HepG2 (cell line): Measurements from ENCODE around the gene METTL22. TPM values are rescaled to one million over a fixed set of nuclear protein-coding genes. Genes with fewer than 3 reads are reported as not detected.

ENCODE experiments used
- KLF12 ChIP-seq: sonication (generic); formaldehyde crosslinking; IDR thresholded peaks from 2 replicates; pipeline ENCODE4 v1.4.0; 2020; ENCODE audit warnings: missing genetic modification reagents, borderline replicate concordance
- MLLT10 ChIP-seq: sonication (generic); formaldehyde crosslinking; IDR thresholded peaks from 2 replicates; pipeline ENCODE4 v1.4.0; 2020; ENCODE audit warnings: missing genetic modification reagents
- MLXIP ChIP-seq: sonication (generic); formaldehyde crosslinking; IDR thresholded peaks from 2 replicates; pipeline ENCODE4 v1.9.0; 2021; ENCODE audit warnings: missing genetic modification reagents, borderline replicate concordance
- TCF7L2 ChIP-seq: IDR thresholded peaks from 2 replicates; pipeline ENCODE4 v1.6.1; 2011; ENCODE audit warnings: mild to moderate bottlenecking, low read depth, low read length, moderate library complexity
- ZNF431 ChIP-seq: sonication (generic); formaldehyde crosslinking; IDR thresholded peaks from 2 replicates; pipeline ENCODE4 v1.9.0; 2022; ENCODE audit warnings: missing genetic modification reagents, low read depth, mild to moderate bottlenecking, borderline replicate concordance
- ZSCAN12 ChIP-seq: sonication (generic); formaldehyde crosslinking; IDR thresholded peaks from 2 replicates; pipeline ENCODE4 v1.9.0; 2021; ENCODE audit warnings: mild to moderate bottlenecking, missing genetic modification reagents
- polyA plus RNA-seq, 8 experiments: library from polyadenylated mRNA; depleted of rRNA in 3 of 8; stranded (reverse) in 7 of 8; unstranded in 1 of 8; fragments of >200 nt; fragmentation: Illumina TruSeq in 4 of 8; extraction: Trizol in 4 of 8; gene quantifications; 2 replicates each; pipeline versions ENCODE4 v1.2.1 to v1.2.3, GENCODE V29; 2011 to 2016; ENCODE audit warnings: low read depth in 4 of 8, missing spikeins in 1 of 8, mixed read lengths in 1 of 8; ENCODE audit not compliant: insufficient read depth in 1 of 8
- total RNA-seq, 5 experiments: library from RNA; depleted of rRNA; stranded (reverse); fragments of >200 nt; fragmentation: Illumina TruSeq; extraction: Trizol; gene quantifications; 2 replicates each; pipeline ENCODE4 v1.2.3, GENCODE V29; 2016; ENCODE audit warnings: low read depth in 1 of 5
- TF ChIP-seq, protein P1 (sequence below): sonication (generic); formaldehyde crosslinking; IDR thresholded peaks from 2 replicates; pipeline ENCODE4 v1.5.0; 2020; ENCODE audit warnings: mild to moderate bottlenecking, missing genetic modification reagents, borderline replicate concordance

METTL22 gene
- total and polyA plus RNA-seq, 2 of the 13 experiments (the other 11 are each of a cell fraction or from before 2014, with no cell fraction given), result 36.2 to 94.8 TPM

DNA sequence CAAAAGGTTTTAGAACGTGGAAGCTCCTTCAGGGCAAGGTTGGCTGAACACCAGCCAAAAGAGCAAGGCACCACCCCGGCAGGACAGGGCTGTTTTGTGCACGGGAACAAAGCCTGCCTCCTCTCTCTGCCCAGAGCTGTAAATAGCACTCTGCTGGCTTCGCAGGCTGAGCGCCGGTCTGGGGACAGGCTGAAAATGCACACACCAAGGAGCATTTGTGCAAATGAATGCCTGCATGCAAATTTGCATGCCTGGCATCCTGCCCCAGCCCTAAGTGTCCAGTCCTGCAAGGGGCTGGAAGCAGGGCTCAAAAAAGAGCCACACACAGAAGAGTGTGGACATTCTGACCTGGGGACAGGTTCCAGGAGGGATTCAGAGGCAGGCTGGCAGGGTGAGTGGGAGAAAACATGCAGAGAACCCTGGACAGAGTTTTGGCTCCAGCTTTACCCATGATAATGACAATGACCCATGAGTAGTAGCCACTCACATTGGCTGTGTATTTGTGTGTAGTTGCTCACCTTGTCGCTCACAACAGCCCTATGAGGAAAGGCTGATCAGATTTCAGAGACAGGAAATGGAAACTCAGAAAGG is 64.6 kb downstream of the METTL22 start (continued):
- no peak for TF ChIP-seq MLXIP (CRISPR knock-in tag)
- no peak for TF ChIP-seq ZSCAN12 (CRISPR knock-in tag)
- TF ChIP-seq MLLT10 (CRISPR knock-in tag), result 0 out of 2 replicates have a peak, but pooled peaks have one; percentile 31
- no peak for TF ChIP-seq TCF7L2
- 0 out of 2 replicates have a peak, but pooled peaks have one; percentile 61 for TF ChIP-seq KLF12 (CRISPR knock-in tag)
- TF ChIP-seq, protein P1, sequence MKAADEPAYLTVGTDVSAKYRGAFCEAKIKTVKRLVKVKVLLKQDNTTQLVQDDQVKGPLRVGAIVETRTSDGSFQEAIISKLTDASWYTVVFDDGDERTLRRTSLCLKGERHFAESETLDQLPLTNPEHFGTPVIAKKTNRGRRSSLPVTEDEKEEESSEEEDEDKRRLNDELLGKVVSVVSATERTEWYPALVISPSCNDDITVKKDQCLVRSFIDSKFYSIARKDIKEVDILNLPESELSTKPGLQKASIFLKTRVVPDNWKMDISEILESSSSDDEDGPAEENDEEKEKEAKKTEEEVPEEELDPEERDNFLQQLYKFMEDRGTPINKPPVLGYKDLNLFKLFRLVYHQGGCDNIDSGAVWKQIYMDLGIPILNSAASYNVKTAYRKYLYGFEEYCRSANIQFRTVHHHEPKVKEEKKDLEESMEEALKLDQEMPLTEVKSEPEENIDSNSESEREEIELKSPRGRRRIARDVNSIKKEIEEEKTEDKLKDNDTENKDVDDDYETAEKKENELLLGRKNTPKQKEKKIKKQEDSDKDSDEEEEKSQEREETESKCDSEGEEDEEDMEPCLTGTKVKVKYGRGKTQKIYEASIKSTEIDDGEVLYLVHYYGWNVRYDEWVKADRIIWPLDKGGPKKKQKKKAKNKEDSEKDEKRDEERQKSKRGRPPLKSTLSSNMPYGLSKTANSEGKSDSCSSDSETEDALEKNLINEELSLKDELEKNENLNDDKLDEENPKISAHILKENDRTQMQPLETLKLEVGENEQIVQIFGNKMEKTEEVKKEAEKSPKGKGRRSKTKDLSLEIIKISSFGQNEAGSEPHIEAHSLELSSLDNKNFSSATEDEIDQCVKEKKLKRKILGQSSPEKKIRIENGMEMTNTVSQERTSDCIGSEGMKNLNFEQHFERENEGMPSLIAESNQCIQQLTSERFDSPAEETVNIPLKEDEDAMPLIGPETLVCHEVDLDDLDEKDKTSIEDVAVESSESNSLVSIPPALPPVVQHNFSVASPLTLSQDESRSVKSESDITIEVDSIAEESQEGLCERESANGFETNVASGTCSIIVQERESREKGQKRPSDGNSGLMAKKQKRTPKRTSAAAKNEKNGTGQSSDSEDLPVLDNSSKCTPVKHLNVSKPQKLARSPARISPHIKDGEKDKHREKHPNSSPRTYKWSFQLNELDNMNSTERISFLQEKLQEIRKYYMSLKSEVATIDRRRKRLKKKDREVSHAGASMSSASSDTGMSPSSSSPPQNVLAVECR (CRISPR knock-in tag), result peak; percentile 30; the same call in 1 of the 2 replicates
- TF ChIP-seq ZNF431 (CRISPR knock-in tag), result no peak
